OCI-LY1 (cell line): ENCODE results near the gene RFNG.

Source experiments
- EZH2 ChIP-seq: fragments of 200-600 bp; sonication (generic), shearing (Covaris generic); IDR thresholded peaks from 2 replicates; pipeline ENCODE4 v1.8.0; 2017; ENCODE audit warnings: borderline replicate concordance, mixed run types, mild to moderate bottlenecking, antibody characterized with exemption, low read length, moderate library complexity, mixed read lengths
- TF ChIP-seq, protein P1 (sequence below): fragments of 200-600 bp; sonication (generic), shearing (Covaris generic); IDR thresholded peaks from 2 replicates; pipeline ENCODE4 v1.5.1; 2017; ENCODE audit warnings: mild to moderate bottlenecking, antibody characterized with exemption, low read length, moderate library complexity, mixed read lengths

DNA sequence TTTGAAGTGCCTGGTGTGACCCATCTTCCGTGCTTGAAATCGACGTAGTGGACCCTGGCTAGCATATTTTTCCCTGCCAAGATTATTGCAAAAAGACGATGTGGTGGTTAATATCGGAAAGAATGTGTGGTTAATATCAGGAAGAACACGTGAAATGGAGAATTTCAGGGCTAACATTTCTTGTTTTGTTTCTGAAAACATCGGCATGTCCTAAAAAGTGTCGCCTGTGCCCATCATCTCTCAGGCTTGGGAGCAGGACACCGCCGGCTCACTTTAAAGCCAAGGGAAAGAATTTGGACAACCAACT is 13.8 kb downstream of the RFNG start:
- TF ChIP-seq, protein P1, sequence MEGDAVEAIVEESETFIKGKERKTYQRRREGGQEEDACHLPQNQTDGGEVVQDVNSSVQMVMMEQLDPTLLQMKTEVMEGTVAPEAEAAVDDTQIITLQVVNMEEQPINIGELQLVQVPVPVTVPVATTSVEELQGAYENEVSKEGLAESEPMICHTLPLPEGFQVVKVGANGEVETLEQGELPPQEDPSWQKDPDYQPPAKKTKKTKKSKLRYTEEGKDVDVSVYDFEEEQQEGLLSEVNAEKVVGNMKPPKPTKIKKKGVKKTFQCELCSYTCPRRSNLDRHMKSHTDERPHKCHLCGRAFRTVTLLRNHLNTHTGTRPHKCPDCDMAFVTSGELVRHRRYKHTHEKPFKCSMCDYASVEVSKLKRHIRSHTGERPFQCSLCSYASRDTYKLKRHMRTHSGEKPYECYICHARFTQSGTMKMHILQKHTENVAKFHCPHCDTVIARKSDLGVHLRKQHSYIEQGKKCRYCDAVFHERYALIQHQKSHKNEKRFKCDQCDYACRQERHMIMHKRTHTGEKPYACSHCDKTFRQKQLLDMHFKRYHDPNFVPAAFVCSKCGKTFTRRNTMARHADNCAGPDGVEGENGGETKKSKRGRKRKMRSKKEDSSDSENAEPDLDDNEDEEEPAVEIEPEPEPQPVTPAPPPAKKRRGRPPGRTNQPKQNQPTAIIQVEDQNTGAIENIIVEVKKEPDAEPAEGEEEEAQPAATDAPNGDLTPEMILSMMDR = no peak
- TF ChIP-seq EZH2 = no peak
